GM13976 (cell line): ENCODE data around the gene LIMCH1.

Source experiments
- DNase-seq: peaks from one replicate; pipeline ENCODE4 v3.0.0; 2012; ENCODE audit warnings: low spot score
- in situ Hi-C: fragments of 300-500 bp; cut with MboI; formaldehyde crosslinking; loops from one replicate; pipeline ENCODE4 v1.12.0; 2022; ENCODE audit warnings: low sequenced_read_pairs, mixed read lengths, inconsistent platforms; ENCODE audit not compliant: unreplicated experiment
- TF ChIP-seq, protein P1 (sequence below): IDR thresholded peaks from 2 replicates; pipeline ENCODE4 v1.5.1; 2012; ENCODE audit warnings: borderline replicate concordance, mild to moderate bottlenecking; ENCODE audit not compliant: insufficient read depth; ENCODE audit errors: extremely low read depth, missing control alignments, control extremely low read depth

Gene LIMCH1

GRCh38 chr4:41535911-41536371 lies 2.0 kb upstream of the LIMCH1 start:
- in situ Hi-C loops, result no loop called here
- DNase-seq, result no peak
- TF ChIP-seq, protein P1, sequence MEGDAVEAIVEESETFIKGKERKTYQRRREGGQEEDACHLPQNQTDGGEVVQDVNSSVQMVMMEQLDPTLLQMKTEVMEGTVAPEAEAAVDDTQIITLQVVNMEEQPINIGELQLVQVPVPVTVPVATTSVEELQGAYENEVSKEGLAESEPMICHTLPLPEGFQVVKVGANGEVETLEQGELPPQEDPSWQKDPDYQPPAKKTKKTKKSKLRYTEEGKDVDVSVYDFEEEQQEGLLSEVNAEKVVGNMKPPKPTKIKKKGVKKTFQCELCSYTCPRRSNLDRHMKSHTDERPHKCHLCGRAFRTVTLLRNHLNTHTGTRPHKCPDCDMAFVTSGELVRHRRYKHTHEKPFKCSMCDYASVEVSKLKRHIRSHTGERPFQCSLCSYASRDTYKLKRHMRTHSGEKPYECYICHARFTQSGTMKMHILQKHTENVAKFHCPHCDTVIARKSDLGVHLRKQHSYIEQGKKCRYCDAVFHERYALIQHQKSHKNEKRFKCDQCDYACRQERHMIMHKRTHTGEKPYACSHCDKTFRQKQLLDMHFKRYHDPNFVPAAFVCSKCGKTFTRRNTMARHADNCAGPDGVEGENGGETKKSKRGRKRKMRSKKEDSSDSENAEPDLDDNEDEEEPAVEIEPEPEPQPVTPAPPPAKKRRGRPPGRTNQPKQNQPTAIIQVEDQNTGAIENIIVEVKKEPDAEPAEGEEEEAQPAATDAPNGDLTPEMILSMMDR, result no peak

DNA sequence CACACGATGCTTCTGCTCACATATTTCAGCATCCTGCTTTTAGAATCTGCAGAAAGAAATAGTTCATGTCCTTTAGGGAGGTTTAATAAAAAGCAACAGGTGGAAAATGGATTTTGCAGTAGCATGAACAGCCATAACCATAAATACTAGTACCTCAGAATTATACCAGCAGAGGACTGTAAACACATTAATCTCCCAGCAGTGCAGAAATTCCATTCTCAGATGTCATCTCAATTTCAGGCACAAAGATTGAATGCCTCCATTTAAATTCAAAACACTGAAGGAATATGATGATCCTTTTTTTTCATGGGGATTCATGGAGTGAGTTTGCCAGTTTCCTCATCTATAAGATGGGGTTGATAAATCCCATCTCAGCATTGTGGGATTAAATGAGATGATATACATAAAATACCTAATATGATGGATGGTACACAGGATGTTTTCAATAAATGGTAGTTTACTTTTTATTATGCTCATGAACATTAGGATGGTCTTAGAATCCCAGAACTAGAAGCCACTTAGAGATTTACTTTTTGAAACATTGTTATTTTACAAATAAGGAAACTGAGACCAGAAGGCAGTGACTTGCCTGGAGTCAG lies 566 bp upstream of the LIMCH1 start:
- in situ Hi-C loops, result no loop called here
- TF ChIP-seq, protein P1, result no peak
- DNase-seq, result no peak

GRCh38 chr4:41538887-41539498 lies 1.0 kb downstream of the LIMCH1 start:
- TF ChIP-seq, protein P1, result no peak
- DNase-seq, result no peak
- in situ Hi-C loops, result no loop called here

DNA sequence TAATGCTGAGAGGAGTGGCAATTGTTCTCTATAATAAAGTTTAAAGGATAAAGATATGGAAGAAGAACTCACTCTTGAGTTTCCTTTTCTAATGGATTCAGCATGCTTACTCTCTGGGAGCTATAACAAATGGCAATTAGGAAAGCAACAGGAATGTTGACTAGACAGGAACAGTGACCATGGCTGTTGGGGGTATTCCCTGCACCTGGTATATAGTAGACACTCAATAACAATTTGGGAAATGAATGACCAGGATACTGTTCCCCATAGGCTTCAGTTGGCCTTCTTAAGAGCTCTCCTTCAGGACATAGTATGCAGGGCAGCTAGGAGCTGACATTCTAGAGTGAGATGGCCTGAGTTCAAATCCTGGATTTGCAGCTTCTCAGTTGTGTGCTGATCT lies 1.8 kb downstream of the LIMCH1 start:
- in situ Hi-C loops, result no loop called here
- TF ChIP-seq, protein P1, result no peak
- DNase-seq, result no peak

GRCh38 chr4:41540687-41541086 lies 2.7 kb downstream of the LIMCH1 start:
- TF ChIP-seq, protein P1, result no peak
- no peak for DNase-seq
- in situ Hi-C loops, result no loop called here

- in situ Hi-C loops, result no loop called here
- DNase-seq, result no peak
- TF ChIP-seq, protein P1, result no peak
Measured at GRCh38 chr4:41541687-41542094, 3.7 kb downstream of the LIMCH1 start.
